Ecto neural progenitor cell (in vitro differentiated cells): Measurements from ENCODE around the gene HPN.
"Not testable (repeated sequence)": the region's sequence is repeated elsewhere in the genome, so short reads cannot be mapped to it uniquely, and the experiment has no call there.

Experiments used
- DNase-seq: peaks from one replicate; pipeline ENCODE4 v3.0.0-alpha.2; 2018; ENCODE audit warnings: low spot score

HPN gene

DNA sequence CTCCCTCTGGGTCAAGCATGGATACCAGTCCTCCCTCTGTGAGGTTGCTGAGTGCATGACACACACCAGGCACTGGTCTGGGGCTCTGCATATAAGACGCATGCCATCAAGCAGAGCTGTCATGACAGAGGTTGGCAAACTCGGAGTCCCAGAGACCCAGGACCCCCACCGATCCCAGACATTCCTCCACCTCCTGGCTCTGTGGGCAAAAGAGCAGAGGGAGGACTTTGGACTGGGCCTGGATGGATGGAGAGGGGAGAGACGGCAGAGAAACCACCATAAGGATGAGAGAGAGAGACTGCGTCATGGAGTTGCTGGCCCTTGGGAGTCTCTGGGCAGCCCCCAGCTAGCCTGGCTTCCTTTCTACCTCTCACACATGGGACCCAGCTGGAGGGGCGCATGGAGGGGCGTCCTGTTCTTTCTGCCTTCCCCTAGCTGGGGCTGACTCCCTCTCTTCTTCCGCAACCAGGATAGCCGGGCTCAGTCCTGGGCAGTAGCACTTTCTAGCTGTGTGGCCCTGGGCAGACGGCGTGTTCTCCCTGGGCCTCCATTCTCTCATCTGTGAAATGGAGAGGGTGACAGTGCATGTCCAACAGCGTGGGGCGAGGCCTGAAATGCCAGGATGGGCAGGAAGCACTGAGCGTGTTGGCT is 1.6 kb downstream of the HPN start:
- DNase-seq: no peak

DNA sequence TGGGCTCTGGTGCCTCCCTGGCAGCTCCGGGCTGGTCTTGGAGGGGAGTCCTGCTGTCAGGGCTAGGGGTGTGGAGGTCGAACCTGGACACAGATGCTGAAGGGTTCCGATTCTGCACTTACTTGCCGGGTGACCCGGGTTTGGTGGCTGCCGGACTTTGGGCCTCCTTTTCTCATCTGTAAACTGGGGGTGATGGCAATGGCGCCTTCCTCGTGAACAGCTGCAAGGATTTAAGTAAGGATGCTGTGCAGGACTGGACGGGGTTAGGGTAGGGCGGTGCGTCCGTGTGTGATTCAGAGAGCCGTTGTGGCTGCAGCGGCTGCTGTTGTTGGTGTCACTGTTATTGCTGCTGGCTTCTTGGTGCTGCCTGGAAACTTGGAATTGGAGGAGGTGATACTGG is 2.4 kb downstream of the HPN start:
- DNase-seq: no peak

- DNase-seq: peak; percentile 86
These were observed 3.0 kb downstream of the HPN start for GRCh38 chr19:35044317-35045117.

- no peak for DNase-seq
These were observed 4.3 kb downstream of the HPN start for GRCh38 chr19:35045667-35046300.

DNA sequence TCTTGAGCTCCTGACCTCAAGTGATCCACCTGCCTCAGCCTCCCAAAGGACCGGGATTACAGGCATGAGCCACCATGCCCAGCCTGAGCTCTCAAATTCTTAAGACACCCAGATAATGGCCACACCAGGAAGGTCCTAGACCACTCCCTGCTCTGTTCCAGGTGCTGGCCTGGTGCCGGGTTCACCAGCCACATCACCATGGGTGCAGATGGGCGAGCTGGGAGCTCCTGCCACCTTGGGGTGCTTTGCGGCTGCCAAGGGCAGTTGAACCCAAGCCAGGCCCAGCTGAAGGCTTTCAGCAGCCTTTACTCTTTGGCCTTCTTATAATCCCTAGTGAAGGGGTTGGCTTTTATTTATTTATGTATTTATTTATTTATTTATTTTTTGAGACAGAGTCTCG is 4.9 kb downstream of the HPN start:
- no peak for DNase-seq

DNA sequence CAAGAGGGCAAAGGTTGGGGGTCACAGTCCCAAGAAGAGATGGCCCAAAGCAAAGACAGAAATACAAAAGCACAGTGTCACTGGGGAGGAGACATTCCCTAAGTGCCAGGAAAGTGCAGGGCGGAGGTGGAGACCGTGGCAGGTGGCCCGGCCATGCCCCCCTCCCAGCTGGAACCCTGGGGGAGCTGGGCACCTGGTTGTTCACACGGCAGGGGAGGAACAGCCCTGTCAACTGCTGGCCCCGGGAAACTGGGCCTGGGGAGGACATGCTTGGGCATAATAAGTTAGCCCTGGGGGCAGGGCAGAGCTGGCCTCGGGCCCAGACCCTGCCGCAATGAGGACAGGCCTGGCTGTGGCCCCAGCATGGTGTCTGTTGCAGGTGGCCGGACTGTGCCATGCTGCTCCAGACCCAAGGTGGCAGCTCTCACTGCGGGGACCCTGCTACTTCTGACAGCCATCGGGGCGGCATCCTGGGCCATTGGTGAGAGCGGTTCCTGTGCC is 7.4 kb downstream of the HPN start:
- no peak for DNase-seq

- DNase-seq: no peak
These were observed 7.9 kb downstream of the HPN start for GRCh38 chr19:35049456-35049855.

GRCh38 chr19:35050662-35051061 is 9.1 kb downstream of the HPN start:
- DNase-seq: not testable (repeated sequence)

GRCh38 chr19:35051268-35051667 is 9.7 kb downstream of the HPN start:
- DNase-seq: not testable (repeated sequence)

- no peak for DNase-seq
These were observed 10.3 kb downstream of the HPN start for GRCh38 chr19:35051796-35052195.

- no peak for DNase-seq
These were observed 11.2 kb downstream of the HPN start for GRCh38 chr19:35052599-35053190.

DNA sequence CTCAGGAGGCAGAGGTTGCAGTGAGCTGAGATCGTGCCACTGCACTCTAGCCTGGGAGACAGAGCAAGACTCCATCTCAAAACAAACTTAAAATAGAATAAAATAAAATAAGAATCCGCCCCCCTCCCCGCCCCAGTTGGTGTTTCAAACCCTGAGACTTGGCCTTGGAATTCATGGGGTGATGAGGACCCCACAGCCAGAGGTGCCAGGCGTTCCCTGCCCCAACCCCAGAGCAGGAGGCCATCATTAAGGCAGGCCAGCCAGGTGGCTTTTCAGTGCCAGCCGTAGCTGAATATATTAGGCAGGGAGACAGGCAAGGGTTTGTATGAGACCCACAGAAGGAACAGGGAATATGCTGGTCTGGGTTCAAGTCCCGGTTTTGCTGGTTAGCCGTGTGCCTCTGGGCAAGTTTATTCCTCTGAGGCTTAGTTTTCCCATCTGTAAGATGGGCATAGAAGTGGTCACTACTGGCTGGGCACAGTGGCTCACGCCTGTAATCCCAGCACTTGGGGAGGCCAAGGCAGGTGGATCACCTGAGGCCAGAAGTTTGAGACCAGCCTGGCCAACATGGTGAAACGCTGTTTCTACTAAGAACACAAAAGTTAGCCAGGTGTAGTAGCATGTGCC is 12.3 kb downstream of the HPN start:
- DNase-seq: no peak

GRCh38 chr19:35054626-35055025 is 13.1 kb downstream of the HPN start:
- no peak for DNase-seq

DNA sequence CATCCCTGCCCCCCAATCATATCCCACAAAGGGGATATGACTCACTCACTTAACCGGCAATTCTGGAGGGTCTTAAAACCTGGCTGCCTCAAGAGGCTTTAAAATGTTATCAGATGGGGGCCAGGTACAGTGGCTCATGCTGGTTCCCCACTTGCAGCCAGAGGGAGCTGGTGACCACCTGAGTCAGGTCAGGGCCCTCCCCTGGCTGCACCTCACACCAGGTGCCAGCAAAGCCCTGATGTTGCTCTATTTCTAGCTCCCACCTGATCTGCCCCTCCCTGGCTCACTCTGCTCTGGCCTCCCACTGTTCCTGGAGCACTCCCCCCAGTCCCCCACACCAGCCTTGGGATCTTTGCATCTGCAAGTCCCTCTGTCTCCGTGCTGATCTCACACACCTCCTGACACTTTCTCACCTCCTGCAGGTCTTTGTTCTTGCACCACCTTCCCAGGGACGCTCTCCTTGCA is 14.2 kb downstream of the HPN start:
- no peak for DNase-seq

DNA sequence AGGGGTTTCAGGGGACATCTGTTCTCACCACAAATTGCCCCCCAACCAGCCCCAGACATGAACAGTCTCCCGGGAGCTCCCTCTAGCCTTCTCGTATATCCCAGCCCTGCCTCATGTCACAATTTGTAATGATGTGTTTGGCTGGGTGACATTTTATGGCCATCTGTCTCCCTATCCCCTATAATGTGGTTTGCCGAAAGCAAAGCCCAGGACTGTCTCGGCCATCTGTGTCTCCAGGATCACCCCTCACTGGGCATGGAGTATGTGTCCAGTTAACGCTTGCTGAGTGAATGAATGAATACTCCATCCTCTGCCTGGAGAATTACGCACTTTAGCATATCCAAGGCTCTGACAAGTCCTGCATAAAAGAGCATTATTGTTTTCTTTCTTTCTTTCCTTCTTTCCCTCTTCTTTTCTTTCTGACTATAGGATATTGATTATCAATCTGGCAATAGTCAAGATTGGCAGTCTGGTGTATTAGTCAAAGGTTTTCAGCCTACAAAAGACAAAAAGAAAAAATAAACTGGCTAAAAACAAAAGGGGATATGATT is 15.1 kb downstream of the HPN start:
- DNase-seq: no peak

- DNase-seq: no peak
These were observed 16.8 kb downstream of the HPN start for GRCh38 chr19:35058370-35058769.

GRCh38 chr19:35059006-35059798 is 17.7 kb downstream of the HPN start:
- peak; percentile 44 for DNase-seq

DNA sequence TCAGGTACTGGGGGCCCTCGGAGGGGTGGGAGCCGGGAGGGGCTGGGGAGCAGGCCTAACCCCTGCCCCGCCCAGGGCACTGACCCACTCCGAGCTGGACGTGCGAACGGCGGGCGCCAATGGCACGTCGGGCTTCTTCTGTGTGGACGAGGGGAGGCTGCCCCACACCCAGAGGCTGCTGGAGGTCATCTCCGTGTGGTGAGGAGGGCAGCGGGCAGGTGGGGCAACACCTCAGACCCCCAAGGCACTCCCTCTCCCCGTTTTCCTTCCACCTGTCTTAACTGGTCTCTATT is 18.2 kb downstream of the HPN start:
- DNase-seq: no peak

DNA sequence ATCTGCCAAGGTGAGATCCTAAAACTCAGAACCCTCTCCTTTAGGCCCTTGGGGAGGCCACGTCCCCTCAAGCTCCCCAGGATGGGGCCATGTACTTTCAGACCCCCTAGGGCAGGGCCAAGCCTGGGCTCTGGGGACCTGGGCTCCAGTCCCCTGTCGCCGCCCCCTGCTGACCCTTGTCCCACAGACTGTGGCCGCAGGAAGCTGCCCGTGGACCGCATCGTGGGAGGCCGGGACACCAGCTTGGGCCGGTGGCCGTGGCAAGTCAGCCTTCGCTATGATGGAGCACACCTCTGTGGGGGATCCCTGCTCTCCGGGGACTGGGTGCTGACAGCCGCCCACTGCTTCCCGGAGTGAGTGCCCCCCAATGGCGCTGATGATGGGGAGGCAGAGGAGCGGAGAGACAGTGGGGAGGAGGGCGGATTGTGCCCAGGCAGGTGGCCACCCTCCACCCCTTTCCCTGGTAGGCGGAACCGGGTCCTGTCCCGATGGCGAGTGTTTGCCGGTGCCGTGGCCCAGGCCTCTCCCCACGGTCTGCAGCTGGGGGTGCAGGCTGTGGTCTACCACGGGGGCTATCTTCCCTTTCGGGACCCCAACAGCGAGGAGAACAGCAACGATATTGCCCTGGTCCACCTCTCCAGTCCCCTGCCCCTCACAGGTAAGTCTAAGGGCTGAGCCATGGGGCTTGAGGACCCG is 18.8 kb downstream of the HPN start:
- peak; percentile 41 for DNase-seq

- DNase-seq: no peak
These were observed 20.3 kb downstream of the HPN start for GRCh38 chr19:35061583-35062373.
